SK-N-SH (cell line): Measurements from ENCODE around the gene RAI1. TPM values are rescaled to one million over a fixed set of nuclear protein-coding genes. Genes with fewer than 3 reads are reported as not detected.

Source experiments
- CTCF ChIA-PET: fragments of 300-600, 350-600 bp; formaldehyde crosslinking; extraction: SDS; loops from one replicate; lab custom pipeline; 2021; lab: Yijun Ruan, JAX
- POLR2A ChIA-PET: fragments of 350-600 bp; sonication (Branson Sonifier 250); formaldehyde crosslinking; extraction: SDS; loops from one replicate; lab custom pipeline; 2020; ENCODE audit warnings: antibody characterized with exemption, inconsistent platforms; lab: Yijun Ruan, JAX
- DNase-seq: peaks from one replicate; pipeline ENCODE4 v3.0.0; 2012
- H2AFZ ChIP-seq: fragments of 200-600 bp; sonication (generic); 2 replicates; pipeline ENCODE4 v1.8.1; 2016; ENCODE audit warnings: antibody characterized with exemption, mild to moderate bottlenecking, low read depth
- H3F3A ChIP-seq: fragments of 200-600 bp; sonication (generic); replicated peaks from 2 replicates; pipeline ENCODE3; 2016; ENCODE audit warnings: antibody characterized with exemption, mild to moderate bottlenecking; ENCODE audit not compliant: insufficient read depth
- H3K27ac ChIP-seq, 2 experiments: fragments of 200-500 bp in 1 of 2; fragments of 200-600 bp in 1 of 2; sonication (Bioruptor generic) in 1 of 2; sonication (generic), shearing (Covaris generic) in 1 of 2; 2 replicates each; pipeline versions ENCODE4 v1.5.1 to v1.6.1; 2014 to 2016; ENCODE audit warnings: low read depth in 2 of 2, inconsistent platforms in 1 of 2, low read length in 1 of 2, mild to moderate bottlenecking in 1 of 2, mixed read lengths in 1 of 2
- H3K27me3 ChIP-seq: fragments of 200-600 bp; sonication (generic), shearing (Covaris generic); 2 replicates; pipeline ENCODE4 v1.6.1; 2016; ENCODE audit warnings: mixed run types; ENCODE audit not compliant: insufficient read depth
- H3K36me3 ChIP-seq, 2 experiments: fragments of 200-500 bp in 1 of 2; fragments of 200-600 bp in 1 of 2; sonication (Bioruptor generic) in 1 of 2; sonication (generic) in 1 of 2; replicated peaks in 1 of 2; 2 replicates each; pipeline versions ENCODE3 to v1.5.1; 2014 to 2016; ENCODE audit warnings: low read length in 1 of 2, mild to moderate bottlenecking in 1 of 2; ENCODE audit not compliant: insufficient read depth in 2 of 2, control insufficient read depth in 1 of 2
- H3K4me1 ChIP-seq, 2 experiments: fragments of 200-500 bp in 1 of 2; fragments of 200-600 bp in 1 of 2; sonication (Bioruptor generic) in 1 of 2; sonication (generic), shearing (Covaris generic) in 1 of 2; 2 replicates each; pipeline versions ENCODE4 v1.5.1 to v1.6.1; 2014 to 2016; ENCODE audit warnings: low read depth in 1 of 2, low read length in 1 of 2, mixed run types in 1 of 2; ENCODE audit not compliant: insufficient read depth in 2 of 2, control insufficient read depth in 1 of 2
- H3K4me2 ChIP-seq: fragments of 200-600 bp; sonication (generic), shearing (Covaris generic); 2 replicates; pipeline ENCODE4 v1.6.1; 2017; ENCODE audit warnings: mixed run types
- H3K4me3 ChIP-seq, 2 experiments: fragments of 200-500 bp in 1 of 2; fragments of 200-600 bp in 1 of 2; sonication (Bioruptor generic) in 1 of 2; sonication (generic), shearing (Covaris generic) in 1 of 2; 2 replicates each; pipeline versions ENCODE4 v1.5.1 to v1.8.1; 2014 to 2016; ENCODE audit warnings: low read depth in 2 of 2, inconsistent platforms in 1 of 2, low read length in 1 of 2, mild to moderate bottlenecking in 1 of 2, mixed read lengths in 1 of 2, moderate library complexity in 1 of 2
- H3K79me2 ChIP-seq: fragments of 200-600 bp; sonication (generic); 2 replicates; pipeline ENCODE4 v1.8.1; 2017; ENCODE audit warnings: mild to moderate bottlenecking; ENCODE audit not compliant: insufficient read depth
- H3K9ac ChIP-seq: fragments of 200-600 bp; sonication (generic); 2 replicates; pipeline ENCODE4 v1.6.1; 2017; ENCODE audit warnings: mixed run types
- H3K9me2 ChIP-seq: fragments of 200-600 bp; sonication (generic); 2 replicates; pipeline ENCODE4 v1.6.1; 2017; ENCODE audit warnings: mixed run types
- H3K9me3 ChIP-seq: fragments of 200-600 bp; sonication (generic); 2 replicates; pipeline ENCODE4 v1.6.1; 2017; ENCODE audit warnings: mixed run types, mild to moderate bottlenecking, moderate library complexity
- H4K20me1 ChIP-seq: fragments of 200-600 bp; sonication (generic); 2 replicates; pipeline ENCODE4 v1.6.1; 2017; ENCODE audit warnings: mild to moderate bottlenecking, mixed run types; ENCODE audit not compliant: insufficient read depth
- EP300 ChIP-seq, 2 experiments: IDR thresholded peaks; 2 replicates each; pipeline versions ENCODE4 v1.4.0 to v1.6.1; 2012; ENCODE audit warnings: borderline replicate concordance in 1 of 2, low read depth in 1 of 2, low read length in 1 of 2
- POLR2AphosphoS5 ChIP-seq: IDR thresholded peaks from 2 replicates; pipeline ENCODE4 v1.6.1; 2012; ENCODE audit warnings: low read depth, low read length
- WGBS: methylation state at CpG from one replicate; pipeline ENCODE4 v1.1.6; 2017; ENCODE audit warnings: low lambda C conversion rate; 5-methylcytosine and 5-hydroxymethylcytosine counted together
- polyA plus RNA-seq, 3 experiments: library from polyadenylated mRNA; depleted of rRNA; stranded (reverse); fragments of >200 nt; gene quantifications; 2 replicates each; pipeline ENCODE4 v1.2.3, GENCODE V29; 2012
- TF ChIP-seq, protein P1 (sequence below): IDR thresholded peaks from 2 replicates; pipeline ENCODE4 v1.4.0; 2012; ENCODE audit warnings: low read depth, borderline replicate concordance
- TF ChIP-seq, protein P2 (sequence below): fragments of 200-600 bp; sonication (generic); IDR thresholded peaks from 2 replicates; pipeline ENCODE4 v1.6.1; 2017; ENCODE audit warnings: antibody characterized with exemption, mild to moderate bottlenecking, moderate library complexity

The RAI1 gene
- polyA plus RNA-seq, 1 of the 3 experiments (the other 2 are of a cell fraction), result 4.7 TPM

DNA sequence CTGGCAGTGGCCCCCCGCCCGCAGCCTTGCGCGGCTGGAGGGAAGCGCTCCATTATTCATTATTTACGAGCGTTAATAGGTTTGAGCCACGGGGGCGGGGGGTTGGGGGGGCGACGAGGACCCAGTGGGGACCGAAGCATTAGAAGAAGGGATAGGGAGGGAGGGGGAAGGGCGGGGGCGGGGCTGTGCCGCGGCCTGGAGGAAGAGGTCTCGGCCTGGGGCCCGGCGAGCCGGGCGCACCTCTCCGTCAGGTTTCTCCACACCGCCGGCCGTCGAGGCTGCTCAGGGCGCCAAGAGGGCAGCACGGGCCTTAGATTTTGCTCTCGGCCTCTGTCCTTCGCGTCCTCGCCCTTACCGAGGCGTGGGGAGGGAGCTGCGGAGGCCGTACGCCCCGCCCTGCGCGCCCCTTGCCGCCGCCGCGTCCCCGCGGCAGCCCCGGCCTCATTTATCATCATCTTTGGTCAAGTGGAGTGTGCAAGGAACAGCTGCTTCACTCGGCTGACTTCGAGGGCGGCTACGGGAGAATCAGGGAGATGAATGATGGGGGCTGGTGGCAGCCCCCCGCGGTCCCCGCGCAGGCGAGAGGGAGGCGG is 101.4 kb downstream of the RAI1 start (continued):
- TF ChIP-seq, protein P1, sequence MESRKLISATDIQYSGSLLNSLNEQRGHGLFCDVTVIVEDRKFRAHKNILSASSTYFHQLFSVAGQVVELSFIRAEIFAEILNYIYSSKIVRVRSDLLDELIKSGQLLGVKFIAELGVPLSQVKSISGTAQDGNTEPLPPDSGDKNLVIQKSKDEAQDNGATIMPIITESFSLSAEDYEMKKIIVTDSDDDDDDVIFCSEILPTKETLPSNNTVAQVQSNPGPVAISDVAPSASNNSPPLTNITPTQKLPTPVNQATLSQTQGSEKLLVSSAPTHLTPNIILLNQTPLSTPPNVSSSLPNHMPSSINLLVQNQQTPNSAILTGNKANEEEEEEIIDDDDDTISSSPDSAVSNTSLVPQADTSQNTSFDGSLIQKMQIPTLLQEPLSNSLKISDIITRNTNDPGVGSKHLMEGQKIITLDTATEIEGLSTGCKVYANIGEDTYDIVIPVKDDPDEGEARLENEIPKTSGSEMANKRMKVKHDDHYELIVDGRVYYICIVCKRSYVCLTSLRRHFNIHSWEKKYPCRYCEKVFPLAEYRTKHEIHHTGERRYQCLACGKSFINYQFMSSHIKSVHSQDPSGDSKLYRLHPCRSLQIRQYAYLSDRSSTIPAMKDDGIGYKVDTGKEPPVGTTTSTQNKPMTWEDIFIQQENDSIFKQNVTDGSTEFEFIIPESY, result no peak
- no peak for TF ChIP-seq POLR2AphosphoS5

DNA sequence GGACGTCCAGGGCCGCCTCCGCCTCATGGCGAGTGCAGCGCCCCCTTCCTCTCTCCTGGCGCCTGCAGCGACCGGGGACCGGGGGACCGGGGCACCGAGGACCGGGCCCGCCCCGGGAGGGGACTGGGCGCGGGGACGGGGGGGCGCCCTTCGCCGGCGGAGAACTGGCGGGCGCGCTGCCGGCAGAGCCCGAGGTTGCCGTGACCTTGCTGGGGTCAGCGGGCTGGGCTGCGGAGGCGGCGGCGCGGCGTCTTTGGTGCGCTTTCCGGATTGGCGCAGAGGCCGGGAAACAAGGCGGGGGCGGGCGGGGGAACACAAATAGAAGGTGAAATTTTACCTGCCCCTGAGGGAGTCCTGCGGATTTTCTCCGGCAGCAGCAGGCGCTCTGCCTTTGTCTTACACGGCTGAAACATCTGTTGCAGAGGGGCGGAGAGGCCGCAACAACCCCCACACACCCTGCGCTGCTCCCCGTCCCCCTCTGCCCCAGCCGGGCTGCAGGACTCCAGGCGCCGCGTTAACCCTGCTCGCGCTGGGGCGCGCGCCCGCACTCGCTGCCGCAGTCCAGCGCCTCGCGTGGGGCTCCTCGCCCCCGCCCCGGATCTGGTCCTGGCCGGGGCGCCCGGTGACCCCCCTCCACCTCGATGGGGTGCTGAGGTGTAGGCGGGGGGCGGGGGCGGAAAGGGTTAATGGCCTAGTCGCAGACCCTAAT is 102.0 kb downstream of the RAI1 start:
- POLR2A ChIA-PET, result interaction anchor here (0.6 to 2.2 kb wide), 4 partner anchors 9 to 88 kb away, joined by 3 to 6 read pairs (median 4); partner anchors contain the start of gene SREBF1
- Histone ChIP-seq H3K4me1 (peaks cover 22 to 77% of the 10 kb centered on the region in 2 experiments), H3K9me2 (no peaks in the 10 kb centered on the region), H3F3A (peaks cover 9% of the 10 kb centered on the region), H3K4me3 (peak overlapping the region; percentile 35 to 52; a peak in 3 of 4 replicates), H2AFZ (no peak overlapping the region), H3K36me3 (no peaks in the 10 kb centered on the region), H3K9ac (no peak overlapping the region)
- TF ChIP-seq, protein P2, sequence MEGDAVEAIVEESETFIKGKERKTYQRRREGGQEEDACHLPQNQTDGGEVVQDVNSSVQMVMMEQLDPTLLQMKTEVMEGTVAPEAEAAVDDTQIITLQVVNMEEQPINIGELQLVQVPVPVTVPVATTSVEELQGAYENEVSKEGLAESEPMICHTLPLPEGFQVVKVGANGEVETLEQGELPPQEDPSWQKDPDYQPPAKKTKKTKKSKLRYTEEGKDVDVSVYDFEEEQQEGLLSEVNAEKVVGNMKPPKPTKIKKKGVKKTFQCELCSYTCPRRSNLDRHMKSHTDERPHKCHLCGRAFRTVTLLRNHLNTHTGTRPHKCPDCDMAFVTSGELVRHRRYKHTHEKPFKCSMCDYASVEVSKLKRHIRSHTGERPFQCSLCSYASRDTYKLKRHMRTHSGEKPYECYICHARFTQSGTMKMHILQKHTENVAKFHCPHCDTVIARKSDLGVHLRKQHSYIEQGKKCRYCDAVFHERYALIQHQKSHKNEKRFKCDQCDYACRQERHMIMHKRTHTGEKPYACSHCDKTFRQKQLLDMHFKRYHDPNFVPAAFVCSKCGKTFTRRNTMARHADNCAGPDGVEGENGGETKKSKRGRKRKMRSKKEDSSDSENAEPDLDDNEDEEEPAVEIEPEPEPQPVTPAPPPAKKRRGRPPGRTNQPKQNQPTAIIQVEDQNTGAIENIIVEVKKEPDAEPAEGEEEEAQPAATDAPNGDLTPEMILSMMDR, result peak; percentile 35
- TF ChIP-seq EP300 (IDR thresholded peaks at IDR 0.05; ENCODE audit: borderline replicate concordance in 1 of 2, low read depth in 1 of 2, low read length in 1 of 2), result no peak
- TF ChIP-seq, protein P1, result no peak
- TF ChIP-seq, all 33 proteins: peak for 1
- CTCF ChIA-PET, result interaction anchor here (0.9 to 4.3 kb wide), 4 partner anchors 30 to 57 kb away, joined by 3 to 22 read pairs (median 4); no protein-coding TSS in a partner anchor
- peaks cover 44% of the 10 kb centered on the region for H3K79me2 ChIP-seq
- H3K27me3 ChIP-seq, result no peaks in the 10 kb centered on the region
- H3K27ac ChIP-seq, result peak overlapping the region in 1 of 2 experiments; percentile 95; a peak in 2 of 4 replicates
- no peaks in the 10 kb centered on the region for H3K9me3 ChIP-seq
- DNase-seq, result peak; percentile 76
- peak overlapping the region; percentile 87 for H3K4me2 ChIP-seq
- H4K20me1 ChIP-seq, result peaks cover 89% of the 10 kb centered on the region
- WGBS, result 33% methylated on average over 44 of the region's 75 CpGs
